IMR-90 (cell line): Measurements from ENCODE around the gene CST4.

Source experiments
- BHLHE40 ChIP-seq: fragments of 150-350 bp; IDR thresholded peaks from 2 replicates; pipeline ENCODE4 v1.6.1; 2016; ENCODE audit warnings: mild to moderate bottlenecking, low read depth, low read length
- MAFK ChIP-seq: IDR thresholded peaks from 2 replicates; pipeline ENCODE4 v1.6.1; 2012; ENCODE audit warnings: low read depth, low read length, improper control_type of control experiment
- MXI1 ChIP-seq: IDR thresholded peaks from 2 replicates; pipeline ENCODE4 v1.6.1; 2012; ENCODE audit warnings: low read depth, mild to moderate bottlenecking, low read length, moderate library complexity, borderline replicate concordance
- NFE2L2 ChIP-seq: fragments of 150-350 bp; IDR thresholded peaks from 2 replicates; pipeline ENCODE4 v1.6.1; 2016; ENCODE audit warnings: low read depth, mild to moderate bottlenecking, low read length
- POLR2A ChIP-seq: IDR thresholded peaks from 2 replicates; pipeline ENCODE4 v1.6.1; 2012; ENCODE audit warnings: mild to moderate bottlenecking, low read depth, low read length
- RAD21 ChIP-seq: IDR thresholded peaks from 2 replicates; pipeline ENCODE4 v1.6.1; 2012; ENCODE audit warnings: low read length, improper control_type of control experiment
- RCOR1 ChIP-seq: IDR thresholded peaks from 2 replicates; pipeline ENCODE4 v1.6.1; 2012; ENCODE audit warnings: mild to moderate bottlenecking, low read length, improper control_type of control experiment; ENCODE audit not compliant: insufficient replicate concordance
- RFX5 ChIP-seq: IDR thresholded peaks from 2 replicates; pipeline ENCODE4 v1.8.0; 2012; ENCODE audit warnings: low read depth, mild to moderate bottlenecking, low read length, moderate library complexity
- SMC3 ChIP-seq: fragments of 150-350 bp; IDR thresholded peaks from 2 replicates; pipeline ENCODE4 v1.6.1; 2016; ENCODE audit warnings: low read depth, mild to moderate bottlenecking, antibody characterized with exemption, low read length, moderate library complexity
- TF ChIP-seq, protein P1 (sequence below): conservative IDR thresholded peaks from 2 replicates; pipeline ENCODE4 v1.5.1; 2012; ENCODE audit warnings: mild to moderate bottlenecking, low read depth, low read length, improper control_type of control experiment
- TF ChIP-seq, protein P2 (sequence below): fragments of 150-350 bp; IDR thresholded peaks from 2 replicates; pipeline ENCODE4 v1.6.1; 2017; ENCODE audit warnings: mild to moderate bottlenecking, antibody characterized with exemption, low read length, low read depth

DNA sequence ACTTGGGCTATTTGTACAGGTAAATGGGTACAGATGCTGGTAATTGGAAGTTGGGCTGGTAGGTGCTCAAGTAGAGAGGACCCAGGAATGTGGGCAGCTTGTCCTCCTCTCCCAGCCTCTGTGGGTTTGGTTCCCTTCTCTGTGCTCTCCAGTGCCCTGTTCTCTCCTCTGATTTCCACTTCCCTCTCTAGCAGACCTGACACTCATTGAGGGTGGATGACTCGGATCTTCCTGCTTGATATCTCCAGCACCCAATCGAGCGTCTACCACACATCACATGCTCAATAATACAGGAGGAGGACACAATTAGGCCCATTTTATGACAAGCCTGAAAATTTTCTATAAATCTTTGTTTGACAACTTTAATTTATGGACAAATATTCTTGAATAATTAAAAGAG is 38.2 kb upstream of the CST4 start:
- TF ChIP-seq, protein P1, sequence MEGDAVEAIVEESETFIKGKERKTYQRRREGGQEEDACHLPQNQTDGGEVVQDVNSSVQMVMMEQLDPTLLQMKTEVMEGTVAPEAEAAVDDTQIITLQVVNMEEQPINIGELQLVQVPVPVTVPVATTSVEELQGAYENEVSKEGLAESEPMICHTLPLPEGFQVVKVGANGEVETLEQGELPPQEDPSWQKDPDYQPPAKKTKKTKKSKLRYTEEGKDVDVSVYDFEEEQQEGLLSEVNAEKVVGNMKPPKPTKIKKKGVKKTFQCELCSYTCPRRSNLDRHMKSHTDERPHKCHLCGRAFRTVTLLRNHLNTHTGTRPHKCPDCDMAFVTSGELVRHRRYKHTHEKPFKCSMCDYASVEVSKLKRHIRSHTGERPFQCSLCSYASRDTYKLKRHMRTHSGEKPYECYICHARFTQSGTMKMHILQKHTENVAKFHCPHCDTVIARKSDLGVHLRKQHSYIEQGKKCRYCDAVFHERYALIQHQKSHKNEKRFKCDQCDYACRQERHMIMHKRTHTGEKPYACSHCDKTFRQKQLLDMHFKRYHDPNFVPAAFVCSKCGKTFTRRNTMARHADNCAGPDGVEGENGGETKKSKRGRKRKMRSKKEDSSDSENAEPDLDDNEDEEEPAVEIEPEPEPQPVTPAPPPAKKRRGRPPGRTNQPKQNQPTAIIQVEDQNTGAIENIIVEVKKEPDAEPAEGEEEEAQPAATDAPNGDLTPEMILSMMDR = no peak
- TF ChIP-seq RFX5 = no peak
- TF ChIP-seq SMC3 = no peak
- TF ChIP-seq MXI1 = no peak
- TF ChIP-seq RCOR1 = no peak
- TF ChIP-seq POLR2A = no peak
- no peak for TF ChIP-seq NFE2L2
- TF ChIP-seq MAFK = no peak
- TF ChIP-seq, protein P2, sequence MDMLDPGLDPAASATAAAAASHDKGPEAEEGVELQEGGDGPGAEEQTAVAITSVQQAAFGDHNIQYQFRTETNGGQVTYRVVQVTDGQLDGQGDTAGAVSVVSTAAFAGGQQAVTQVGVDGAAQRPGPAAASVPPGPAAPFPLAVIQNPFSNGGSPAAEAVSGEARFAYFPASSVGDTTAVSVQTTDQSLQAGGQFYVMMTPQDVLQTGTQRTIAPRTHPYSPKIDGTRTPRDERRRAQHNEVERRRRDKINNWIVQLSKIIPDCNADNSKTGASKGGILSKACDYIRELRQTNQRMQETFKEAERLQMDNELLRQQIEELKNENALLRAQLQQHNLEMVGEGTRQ = no peak
- no peak for TF ChIP-seq BHLHE40
- TF ChIP-seq RAD21 = no peak
